HTR-8/SVneo (cell line): ENCODE results near the gene STPG3.

ENCODE experiments used
- DNase-seq: peaks from one replicate; pipeline ENCODE4 v3.0.0; 2011; ENCODE audit warnings: low spot score, mixed read lengths; ENCODE audit not compliant: insufficient read length
- FAIRE-seq: peaks from 2 replicates; lab custom pipeline; 2011; peaks lifted over from hg19 to GRCh38; lab: Jason Lieb, UNC

The STPG3 gene

DNA sequence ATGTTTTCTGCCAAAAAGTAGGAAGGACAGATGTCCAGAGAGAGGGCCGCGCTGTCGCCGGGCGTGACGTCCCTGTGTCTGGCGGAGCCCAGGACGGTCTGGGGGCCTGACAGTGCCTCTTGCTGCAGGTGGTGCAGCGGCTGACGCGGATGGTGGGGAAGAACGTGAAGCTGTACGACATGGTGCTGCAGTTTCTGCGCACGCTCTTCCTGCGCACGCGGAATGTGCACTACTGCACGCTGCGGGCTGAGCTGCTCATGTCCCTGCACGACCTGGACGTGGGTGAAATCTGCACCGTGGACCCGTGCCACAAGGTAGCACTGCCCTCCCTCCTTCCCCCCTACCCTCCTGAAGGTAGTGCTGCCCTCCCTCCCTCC lies 11.8 kb downstream of the STPG3 start:
- FAIRE-seq: no peak

DNA sequence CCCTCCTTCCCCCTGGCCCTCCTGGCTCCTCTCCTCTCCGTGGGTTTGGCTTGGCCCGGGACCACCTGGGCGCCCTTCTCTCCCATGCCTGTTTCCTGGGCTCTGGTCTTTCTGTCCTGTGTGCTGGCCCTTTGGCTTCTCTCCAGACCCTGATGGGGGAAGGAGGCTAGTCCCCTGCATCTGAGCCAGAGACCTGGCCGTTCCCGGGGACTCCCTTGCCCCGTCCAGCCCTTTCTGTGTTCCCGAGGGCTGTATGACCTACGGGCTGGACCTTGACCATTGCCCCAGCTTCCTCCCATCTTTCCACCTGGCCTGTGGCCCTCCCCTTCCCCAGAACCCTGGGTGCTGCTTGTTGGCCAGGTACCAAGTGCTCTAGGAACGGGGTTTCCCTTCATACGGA lies 12.4 kb downstream of the STPG3 start:
- DNase-seq: no peak
- no peak for FAIRE-seq

More for the DNA sequence above, 11.8 kb downstream of the STPG3 start:
- no peak for DNase-seq

DNA sequence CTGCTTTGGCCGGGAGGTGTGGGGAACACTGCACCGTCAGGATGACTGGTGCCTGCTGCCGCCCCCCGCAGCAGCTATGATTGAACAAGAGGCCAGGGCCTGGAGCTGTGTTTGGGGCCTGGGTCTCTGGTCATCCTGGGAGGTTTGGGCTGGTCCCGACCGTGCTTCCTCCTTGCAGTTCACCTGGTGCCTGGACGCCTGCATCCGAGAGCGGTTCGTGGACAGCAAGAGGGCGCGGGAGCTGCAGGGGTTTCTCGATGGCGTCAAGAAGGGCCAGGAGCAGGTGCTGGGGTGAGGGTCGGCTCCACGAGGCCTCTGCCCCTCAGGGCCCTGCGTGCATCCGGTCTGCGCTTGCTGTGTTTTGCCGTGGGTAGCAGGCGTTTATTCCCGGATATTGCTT lies 13.0 kb downstream of the STPG3 start:
- DNase-seq: no peak
- FAIRE-seq: no peak

DNA sequence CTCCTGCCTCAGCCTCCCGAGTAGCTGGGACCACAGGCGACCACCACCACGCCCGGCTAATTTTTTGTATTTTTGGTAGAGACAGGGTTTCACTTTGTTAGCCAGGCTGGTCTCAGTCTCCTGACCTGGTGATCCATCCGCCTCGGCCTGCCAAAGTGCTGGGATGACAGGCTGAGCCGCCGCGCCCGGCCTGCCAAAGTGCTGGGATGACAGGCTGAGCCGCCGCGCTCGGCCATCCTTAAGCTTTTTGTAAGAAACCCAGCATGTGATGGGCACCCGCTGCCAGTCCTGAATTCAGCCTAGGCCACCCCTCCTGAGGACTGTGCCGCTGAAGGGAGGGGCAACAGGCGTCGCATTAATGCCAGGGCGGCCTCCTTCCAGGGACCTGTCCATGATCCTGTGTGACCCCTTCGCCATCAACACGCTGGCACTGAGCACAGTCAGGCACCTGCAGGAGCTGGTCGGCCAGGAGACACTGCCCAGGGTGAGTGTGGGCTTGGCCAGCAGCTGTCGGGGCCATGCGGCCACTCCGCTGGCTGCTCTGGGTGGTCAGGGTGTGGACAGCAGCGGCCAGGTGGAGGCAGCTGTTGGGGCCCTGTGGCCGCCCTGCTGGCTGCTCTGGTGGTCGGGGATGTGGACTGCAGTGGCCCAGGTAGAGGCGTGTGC lies 14.5 kb downstream of the STPG3 start:
- no peak for FAIRE-seq
- DNase-seq: no peak

DNA sequence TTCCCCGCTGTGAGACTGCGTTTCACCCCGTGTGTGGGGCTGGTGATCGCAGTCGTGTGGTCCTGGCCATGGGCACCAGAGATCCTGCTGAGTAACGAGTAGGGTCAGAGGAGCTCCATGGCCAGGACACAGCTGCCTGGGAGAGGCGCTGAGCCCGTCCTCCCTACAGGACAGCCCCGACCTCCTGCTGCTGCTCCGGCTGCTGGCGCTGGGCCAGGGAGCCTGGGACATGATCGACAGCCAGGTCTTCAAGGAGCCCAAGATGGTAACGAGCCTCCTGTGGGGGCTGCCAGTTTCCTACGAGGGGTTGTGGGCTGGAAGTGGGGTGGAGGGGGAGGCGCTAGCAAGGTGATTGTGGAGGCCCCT lies 15.1 kb downstream of the STPG3 start:
- no peak for DNase-seq
- no peak for FAIRE-seq

DNA sequence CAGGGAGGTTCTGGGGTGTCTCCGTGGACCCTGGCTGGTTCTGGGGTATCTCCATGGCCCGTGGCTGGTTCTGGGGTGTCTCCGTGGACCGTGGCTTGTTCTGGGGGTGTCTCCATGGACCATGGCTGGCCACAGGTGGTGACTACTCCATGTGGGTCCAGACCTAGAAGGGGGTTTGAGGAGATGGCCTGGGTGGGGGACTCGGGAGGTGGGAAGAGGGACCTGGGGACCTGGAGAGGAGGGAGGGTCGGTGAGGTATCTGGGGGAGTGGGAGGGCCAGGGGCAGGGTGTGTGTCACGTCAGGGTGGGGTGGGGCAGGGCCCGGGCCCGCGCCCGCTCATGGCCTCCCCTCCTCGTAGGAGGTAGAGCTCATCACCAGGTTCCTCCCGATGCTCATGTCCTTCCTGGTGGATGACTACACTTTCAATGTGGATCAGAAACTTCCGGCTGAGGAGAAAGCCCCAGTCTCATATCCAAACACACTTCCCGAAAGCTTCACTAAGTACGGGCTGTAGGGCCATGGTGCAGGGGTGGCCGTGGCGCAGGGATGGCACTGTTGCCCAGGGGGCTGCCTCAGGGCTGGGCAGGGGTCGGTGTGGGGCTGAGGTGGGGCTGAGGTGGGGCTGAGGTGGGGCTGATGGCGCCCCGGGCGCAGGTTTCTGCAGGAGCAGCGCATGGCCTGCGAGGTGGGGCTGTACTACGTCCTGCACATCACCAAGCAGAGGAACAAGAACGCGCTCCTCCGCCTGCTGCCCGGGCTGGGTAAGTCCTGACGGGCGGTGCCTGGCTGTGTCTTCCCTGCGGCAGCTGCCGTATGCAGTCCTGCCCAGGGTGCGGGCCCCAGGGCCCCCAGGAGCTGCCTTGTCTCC lies 15.7 kb downstream of the STPG3 start:
- no peak for DNase-seq
- no peak for FAIRE-seq

DNA sequence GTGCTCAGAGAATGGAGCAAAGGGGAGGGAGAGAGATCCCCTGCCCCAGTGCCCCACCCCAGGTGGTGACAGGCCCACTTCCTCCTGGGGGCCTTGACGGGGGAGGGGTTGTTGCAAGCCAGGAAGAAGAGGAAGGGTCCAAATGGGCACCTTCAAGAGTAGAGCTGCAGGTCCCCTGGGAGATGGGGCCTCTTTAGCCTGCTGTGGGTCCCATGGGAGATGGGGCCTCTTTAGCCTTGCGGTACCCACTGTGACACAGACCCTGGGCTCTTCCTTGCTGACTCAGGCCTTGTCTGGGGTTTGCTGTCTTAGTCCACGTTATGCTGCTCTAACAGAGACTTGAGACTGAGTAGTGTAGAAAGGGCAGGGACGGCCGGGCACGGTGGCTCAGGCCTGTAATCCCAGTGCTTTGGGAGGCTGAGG lies 16.9 kb downstream of the STPG3 start:
- FAIRE-seq (no peak), DNase-seq (no peak)

DNA sequence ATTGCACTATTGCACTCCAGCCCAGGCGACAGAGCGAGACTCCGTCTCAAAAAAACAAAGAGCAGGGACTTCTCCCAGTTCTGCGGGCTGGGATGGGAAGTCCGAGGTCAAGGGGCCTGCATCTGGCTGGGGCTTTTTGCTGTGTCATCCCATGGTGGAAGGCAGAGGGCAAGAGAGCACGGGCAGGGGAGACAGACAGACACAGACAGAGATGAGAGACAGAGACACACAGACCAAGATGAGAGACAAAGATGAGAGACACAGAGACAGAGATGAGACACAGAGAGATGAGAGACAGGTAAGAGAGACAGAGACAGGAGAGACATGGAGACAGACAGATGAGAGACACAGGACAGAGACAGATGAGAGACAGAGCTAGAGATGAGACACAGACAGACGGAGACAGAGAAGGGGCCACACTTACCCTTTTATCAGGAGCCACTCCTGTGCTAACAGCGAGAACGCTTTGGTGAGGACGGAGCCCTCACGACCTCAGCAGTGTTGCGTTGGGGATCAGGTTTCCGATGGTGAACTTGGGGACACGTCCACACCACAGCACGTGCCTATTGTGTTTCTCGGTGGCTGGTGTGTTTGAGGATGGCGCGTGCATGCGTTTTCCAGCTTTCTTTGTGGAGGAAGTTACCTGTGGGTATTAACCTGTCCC lies 17.6 kb downstream of the STPG3 start:
- FAIRE-seq (no peak), DNase-seq (no peak)

DNA sequence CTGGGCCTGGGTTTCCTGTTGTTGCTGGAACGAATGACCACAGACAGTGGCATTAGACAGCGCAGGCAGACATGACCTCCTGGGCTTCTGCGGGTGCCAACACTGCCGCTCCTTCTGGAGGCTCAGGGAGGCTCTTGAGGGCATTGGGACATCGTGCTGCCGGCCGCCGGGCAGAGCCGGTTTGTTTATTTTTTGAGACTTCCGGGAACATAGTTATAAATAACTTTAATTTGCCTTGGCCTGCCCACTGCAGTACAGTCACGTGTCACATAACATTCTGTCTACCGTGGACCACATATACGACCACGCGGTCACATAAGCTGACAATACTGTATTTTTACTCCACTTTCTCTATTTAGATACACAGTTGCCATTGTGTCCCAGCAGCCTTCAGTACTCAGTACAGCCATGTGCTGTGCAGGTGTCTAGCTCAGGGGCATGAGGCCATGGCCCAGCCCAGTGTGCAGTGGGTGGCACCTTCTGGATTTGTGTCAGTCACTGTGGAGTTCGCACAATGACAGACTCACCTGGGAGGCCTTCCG lies 18.2 kb downstream of the STPG3 start:
- no peak for DNase-seq
- no peak for FAIRE-seq

DNA sequence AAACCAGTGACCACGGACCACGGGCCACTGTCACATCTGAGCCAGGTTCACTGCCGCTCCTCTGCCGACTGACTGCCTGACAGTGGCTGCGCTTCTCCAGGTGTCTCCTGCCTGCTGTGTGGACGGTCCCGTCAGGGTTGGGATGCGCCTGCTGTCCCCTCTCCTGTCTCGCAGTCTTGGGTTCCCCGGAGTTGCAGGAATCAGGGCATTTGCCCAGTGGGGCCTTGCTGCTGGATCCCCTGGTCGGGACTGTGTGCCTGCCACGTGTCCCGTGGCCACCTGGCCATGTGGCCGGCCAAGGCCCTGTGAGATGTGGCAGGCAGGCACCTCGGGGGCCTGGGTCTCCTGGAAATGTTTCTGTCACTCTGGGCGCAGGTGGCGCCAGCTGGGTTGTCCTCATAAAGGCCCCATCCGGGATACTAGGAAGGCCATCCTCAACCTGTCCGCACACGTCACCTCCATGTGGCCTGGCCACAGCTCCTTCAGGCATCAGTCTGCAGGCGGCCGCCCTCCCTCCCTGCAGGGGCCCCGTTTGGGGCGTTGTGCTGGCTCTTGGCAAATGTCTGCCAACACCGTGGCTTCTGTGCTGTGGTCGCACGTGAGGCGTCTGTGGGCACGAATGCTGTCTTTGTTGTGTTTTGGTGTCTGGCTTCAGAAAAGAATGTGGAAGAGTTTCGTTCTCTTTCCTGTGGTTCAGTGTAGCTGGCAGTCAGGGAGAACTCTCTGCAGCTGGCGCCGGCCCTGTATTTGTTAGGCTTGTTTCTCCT lies 20.0 kb downstream of the STPG3 start:
- FAIRE-seq (no peak), DNase-seq (no peak)

DNA sequence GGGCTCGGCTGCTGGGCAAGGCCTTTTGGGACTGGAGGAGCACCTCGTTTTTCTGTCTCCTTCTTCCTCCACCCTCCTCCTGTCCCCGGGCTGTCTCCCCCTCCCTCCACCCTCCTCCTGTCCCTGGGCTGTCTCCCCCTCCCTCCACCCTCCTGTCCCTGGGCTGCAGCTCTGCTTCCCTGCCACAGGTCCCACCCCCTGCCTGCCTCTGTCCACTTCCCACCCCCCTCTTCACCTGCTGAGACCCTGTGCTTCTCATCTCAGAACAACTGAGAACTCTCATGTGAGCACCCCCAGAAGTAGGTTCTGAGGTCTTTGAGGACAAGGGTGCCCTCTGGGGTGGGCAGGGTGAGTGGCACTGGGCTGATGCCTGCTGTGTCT lies 20.6 kb downstream of the STPG3 start:
- DNase-seq: no peak
- FAIRE-seq: no peak

DNA sequence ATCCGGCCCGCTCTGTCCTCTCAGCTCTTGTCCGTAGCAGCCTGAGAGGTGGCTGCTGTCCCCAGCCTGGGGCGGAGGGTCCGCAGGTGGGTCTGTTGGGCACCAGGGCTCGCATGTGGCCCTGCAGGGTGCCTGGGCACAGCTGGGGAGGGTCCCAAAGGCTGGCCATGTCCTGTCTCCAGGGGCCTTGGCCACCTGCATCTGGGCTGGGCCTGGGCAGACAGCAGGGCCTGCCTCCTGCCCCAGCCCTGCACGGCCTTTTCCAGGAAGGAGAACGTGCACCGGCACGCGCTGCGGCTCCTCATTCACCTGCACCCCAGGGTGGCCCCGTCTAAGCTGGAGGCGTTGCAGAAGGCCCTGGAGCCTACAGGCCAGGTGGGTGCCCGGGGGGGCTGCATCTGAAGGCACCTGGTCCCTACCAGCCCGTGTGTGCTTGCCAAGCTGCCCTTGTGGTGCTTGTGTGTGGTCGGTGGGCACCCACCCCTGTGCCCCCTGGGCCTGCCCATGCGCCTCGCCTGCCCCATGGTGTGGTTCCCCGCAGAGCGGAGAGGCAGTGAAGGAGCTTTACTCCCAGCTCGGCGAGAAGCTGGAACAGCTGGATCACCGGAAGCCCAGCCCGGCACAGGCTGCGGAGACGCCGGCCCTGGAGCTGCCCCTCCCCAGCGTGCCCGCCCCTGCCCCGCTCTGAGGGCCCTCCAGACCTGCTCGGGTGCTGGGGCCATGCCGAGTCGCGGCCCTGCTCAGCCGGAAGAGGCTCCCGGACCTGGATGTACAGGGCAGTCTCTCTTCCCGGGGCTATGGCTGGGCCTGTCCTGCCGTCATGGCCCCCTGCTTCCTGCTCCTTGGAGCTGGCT lies 21.4 kb downstream of the STPG3 start:
- FAIRE-seq (no peak), DNase-seq (no peak)

DNA sequence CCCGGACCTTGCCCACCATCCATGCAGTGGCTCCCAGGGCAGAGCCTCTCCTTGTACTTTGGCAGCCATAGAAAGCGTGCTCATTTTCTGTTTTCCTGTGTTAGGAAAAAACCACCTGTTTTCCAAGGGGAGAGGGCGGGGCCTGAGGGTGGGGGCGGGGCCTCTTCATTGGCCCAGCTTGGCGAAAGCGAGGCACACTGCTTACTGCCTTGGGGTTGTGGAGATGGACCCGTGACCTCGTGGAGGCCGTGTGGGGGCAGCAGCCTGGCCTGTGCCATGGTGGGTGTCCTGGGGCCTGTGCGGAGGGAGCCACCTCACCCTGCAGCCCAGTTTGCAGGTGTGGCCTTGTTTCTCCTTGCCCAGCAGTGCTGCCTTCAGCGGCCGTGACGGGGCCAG lies 22.0 kb downstream of the STPG3 start:
- FAIRE-seq (no peak), DNase-seq (no peak)

DNA sequence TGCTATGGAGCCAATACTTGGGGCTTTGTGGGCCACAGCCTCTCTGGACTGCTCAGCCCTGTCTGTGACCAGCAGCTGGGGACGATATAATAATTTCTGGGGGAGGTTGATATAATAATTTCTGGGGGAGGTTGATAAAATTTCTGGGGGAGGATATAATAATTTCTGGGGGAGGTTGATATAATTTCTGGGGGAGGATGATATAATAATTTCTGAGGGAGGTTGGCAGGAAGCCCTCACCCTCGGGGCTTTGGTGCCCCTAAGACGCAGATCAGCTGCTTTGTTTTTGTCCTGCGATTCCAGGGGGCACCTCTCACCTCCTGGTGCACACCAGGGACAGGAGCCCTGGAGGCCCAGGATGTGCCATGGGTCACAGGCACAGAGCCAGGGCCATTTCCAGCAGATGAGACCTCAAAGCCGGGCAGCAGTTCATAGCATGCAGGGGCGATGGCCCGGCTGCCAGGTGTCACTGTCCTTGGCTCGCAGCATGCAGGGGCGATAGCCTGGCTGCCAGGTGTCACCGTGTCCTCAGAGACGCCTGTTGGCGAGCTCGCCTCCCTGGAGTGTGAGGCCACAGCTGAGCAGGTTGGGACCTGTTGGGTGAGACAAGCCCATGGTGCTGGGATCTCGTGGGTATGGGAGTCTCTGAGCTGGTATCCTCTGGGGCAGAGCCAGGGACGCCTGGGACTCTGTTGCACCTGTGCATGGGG lies 22.7 kb downstream of the STPG3 start:
- no peak for FAIRE-seq

DNA sequence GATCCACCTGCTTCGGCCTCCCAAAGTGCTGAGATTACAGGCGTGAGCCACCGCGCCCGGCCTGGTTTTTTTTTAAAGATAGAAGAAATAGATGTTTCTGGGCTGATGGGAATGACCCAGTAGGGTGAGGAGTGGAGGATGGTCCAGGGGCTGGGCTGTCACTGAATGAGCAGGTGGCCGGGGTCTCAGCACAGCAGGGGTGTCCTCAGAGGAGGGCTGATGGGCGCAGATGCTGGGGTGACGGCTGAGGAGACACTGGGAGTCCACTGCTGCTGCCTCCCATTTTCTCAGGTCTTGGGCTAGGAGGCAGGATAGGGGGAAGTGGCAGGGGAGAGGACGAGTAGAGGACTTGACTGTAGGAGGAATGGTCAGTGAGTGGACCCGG lies 24.1 kb downstream of the STPG3 start:
- DNase-seq: no peak
- FAIRE-seq: no peak

More for the DNA sequence above, 22.7 kb downstream of the STPG3 start:
- DNase-seq: no peak

DNA sequence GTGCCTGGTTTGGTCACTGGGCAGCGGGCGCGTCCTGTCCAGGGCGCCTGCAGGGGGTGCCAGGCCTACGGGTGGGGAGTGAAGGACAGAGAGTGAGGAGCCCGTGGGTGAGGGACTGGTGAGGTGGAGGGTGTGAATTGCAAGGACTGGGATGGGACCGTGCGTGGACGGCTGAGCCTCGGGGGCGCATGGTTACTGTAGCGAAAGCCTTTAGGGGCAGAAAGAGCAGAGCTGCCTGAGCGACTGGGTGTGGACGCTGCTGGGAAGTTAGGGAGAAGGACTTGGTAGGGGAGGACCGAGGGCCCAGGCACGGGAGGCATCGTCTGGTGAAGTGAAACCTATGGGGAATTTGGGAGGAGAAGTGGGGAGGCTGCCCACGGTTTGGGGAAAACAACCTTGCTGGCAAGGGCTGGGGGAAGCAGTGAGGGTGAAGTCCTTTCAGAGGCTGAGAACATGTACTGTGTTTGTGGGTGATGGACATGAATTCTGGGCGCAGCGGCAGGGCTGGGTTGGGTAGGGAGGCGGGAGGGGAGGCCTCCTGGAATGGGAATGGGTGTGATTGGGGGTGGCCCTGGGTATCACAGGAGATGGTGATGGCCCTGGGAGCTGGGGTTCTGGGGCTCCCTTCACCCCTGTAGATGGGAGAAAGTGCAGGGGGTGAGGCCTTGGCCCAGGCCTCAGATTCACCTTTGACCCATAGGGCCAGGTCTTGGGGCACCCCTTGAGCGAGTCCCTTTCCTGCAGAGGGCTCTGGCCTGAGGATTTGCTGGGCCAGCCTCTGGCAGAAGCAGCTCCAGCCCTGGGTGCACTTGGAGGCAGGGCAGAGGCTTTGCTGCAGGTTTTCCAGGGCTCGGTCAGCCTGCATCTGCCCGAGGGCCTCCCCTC lies 24.7 kb downstream of the STPG3 start:
- no peak for DNase-seq
- FAIRE-seq: no peak

DNA sequence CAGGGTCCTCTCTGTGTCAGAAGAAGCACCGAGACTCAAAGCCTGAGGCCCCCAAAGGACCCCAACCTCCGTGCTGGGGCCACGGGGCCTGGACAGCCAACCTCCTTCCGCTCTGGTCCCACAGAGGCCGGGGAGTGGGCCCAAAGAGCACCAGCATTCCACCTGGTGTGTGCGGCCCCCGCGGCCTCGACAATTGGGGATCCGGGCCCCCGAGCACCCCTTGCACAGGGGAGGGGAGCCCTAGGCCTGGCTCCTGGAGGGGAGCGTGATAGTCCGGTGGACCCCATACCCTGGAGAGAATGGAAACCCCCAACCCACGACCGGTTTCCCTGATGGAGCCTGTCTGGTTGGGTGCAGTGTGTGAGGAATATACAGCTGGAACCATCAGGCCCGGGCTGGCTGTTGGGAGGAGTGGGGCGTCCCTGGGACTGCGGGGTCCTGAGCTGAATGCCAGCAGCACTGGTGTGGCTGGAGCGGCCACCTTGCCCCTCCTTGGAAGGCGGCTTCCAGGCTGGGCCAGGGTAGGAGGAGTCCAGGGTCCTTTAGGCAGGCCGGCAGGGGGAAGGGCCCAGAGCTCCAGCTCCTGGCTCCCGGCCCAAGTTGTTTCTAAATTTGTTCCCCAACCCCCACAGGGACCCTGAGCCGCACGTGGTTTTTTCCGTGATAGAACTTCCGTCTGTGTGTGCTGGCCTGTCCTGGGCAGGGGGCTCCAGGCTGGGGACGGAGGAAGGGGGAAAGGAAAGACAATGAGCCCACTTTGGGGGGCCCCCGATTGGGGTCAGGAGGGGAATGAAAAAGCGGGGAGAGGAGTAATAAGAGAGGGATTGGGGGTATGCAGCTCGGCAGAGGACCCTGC lies 25.6 kb downstream of the STPG3 start:
- no peak for FAIRE-seq
- no peak for DNase-seq
